ENCODE results near the gene ABCA4. TPM values are rescaled to one million over a fixed set of nuclear protein-coding genes. Genes with fewer than 3 reads are reported as not detected.

Gene ABCA4
- total RNA-seq, 1 donor from 2014 or later, result 0.14 TPM

- DNase-seq (ENCODE audit: low read depth, low spot score), result no peak
- Mint-ChIP-seq H3K4me3 (no peak overlapping the region), H3K36me3 (ENCODE audit: low read depth) (peaks cover 3% of the 10 kb centered on the region), H3K9me3 (peaks cover 8% of the 10 kb centered on the region), H3K27me3 (ENCODE audit: low read depth) (no peaks in the 10 kb centered on the region), H3K27ac (ENCODE audit: unreplicated experiment) (peak overlapping the region; percentile 65), H3K4me1 (peaks cover 31% of the 10 kb centered on the region)
- no peak for TF ChIP-seq CTCF (conservative IDR thresholded peaks at IDR 0.05)
Observed at GRCh38 chr1:94072840-94073522, 48.0 kb downstream of the ABCA4 start.

GRCh38 chr1:94071976-94072375 is 49.0 kb downstream of the ABCA4 start:
- no peak overlapping the region for H3K4me3 Mint-ChIP-seq
- DNase-seq (ENCODE audit: low read depth, low spot score), result no peak
- H3K9me3 Mint-ChIP-seq, result peaks cover 4% of the 10 kb centered on the region
- H3K4me1 Mint-ChIP-seq, result peaks cover 31% of the 10 kb centered on the region
- TF ChIP-seq CTCF (conservative IDR thresholded peaks at IDR 0.05), result no peak
- peaks cover 3% of the 10 kb centered on the region for H3K36me3 Mint-ChIP-seq (ENCODE audit: low read depth)
- no peak overlapping the region for H3K27ac Mint-ChIP-seq (ENCODE audit: unreplicated experiment)
- no peaks in the 10 kb centered on the region for H3K27me3 Mint-ChIP-seq (ENCODE audit: low read depth)

GRCh38 chr1:94071391-94071790 is 49.6 kb downstream of the ABCA4 start:
- no peak for DNase-seq (ENCODE audit: low read depth, low spot score)
- Mint-ChIP-seq H3K27ac (ENCODE audit: unreplicated experiment) (no peak overlapping the region), H3K4me1 (peaks cover 31% of the 10 kb centered on the region), H3K36me3 (ENCODE audit: low read depth) (peaks cover 3% of the 10 kb centered on the region), H3K27me3 (ENCODE audit: low read depth) (no peaks in the 10 kb centered on the region), H3K4me3 (no peak overlapping the region), H3K9me3 (peaks cover 3% of the 10 kb centered on the region)
- no peak for TF ChIP-seq CTCF (conservative IDR thresholded peaks at IDR 0.05)

GRCh38 chr1:94070865-94071264 is 50.1 kb downstream of the ABCA4 start:
- H3K36me3 Mint-ChIP-seq (ENCODE audit: low read depth), result peaks cover 3% of the 10 kb centered on the region
- no peaks in the 10 kb centered on the region for H3K27me3 Mint-ChIP-seq (ENCODE audit: low read depth)
- H3K4me1 Mint-ChIP-seq, result peaks cover 31% of the 10 kb centered on the region
- no peak for TF ChIP-seq CTCF (conservative IDR thresholded peaks at IDR 0.05)
- no peak overlapping the region for H3K27ac Mint-ChIP-seq (ENCODE audit: unreplicated experiment)
- H3K4me3 Mint-ChIP-seq, result no peak overlapping the region
- no peaks in the 10 kb centered on the region for H3K9me3 Mint-ChIP-seq
- DNase-seq (ENCODE audit: low read depth, low spot score), result no peak

GRCh38 chr1:94069919-94070285 is 51.0 kb downstream of the ABCA4 start:
- Mint-ChIP-seq H3K36me3 (ENCODE audit: low read depth) (no peaks in the 10 kb centered on the region), H3K4me3 (no peak overlapping the region), H3K27me3 (ENCODE audit: low read depth) (no peaks in the 10 kb centered on the region), H3K27ac (ENCODE audit: unreplicated experiment) (peak overlapping the region; percentile 59), H3K9me3 (no peaks in the 10 kb centered on the region), H3K4me1 (peaks cover 31% of the 10 kb centered on the region)
- DNase-seq (ENCODE audit: low read depth, low spot score), result no peak
- TF ChIP-seq CTCF (conservative IDR thresholded peaks at IDR 0.05), result no peak
